Measurements from ENCODE around the gene CNTN4.

- TF ChIP-seq POLR2A (IDR thresholded peaks at IDR 0.05) (no peak), CTCF (IDR thresholded peaks at IDR 0.05) (no peak)
Measured at GRCh38 chr3:3016226-3016625, 917.6 kb downstream of the CNTN4 start.

Measured in right lobe of liver (tissue), 4 donors.